ENCODE results near the gene PRDM16.

The PRDM16 gene

DNA sequence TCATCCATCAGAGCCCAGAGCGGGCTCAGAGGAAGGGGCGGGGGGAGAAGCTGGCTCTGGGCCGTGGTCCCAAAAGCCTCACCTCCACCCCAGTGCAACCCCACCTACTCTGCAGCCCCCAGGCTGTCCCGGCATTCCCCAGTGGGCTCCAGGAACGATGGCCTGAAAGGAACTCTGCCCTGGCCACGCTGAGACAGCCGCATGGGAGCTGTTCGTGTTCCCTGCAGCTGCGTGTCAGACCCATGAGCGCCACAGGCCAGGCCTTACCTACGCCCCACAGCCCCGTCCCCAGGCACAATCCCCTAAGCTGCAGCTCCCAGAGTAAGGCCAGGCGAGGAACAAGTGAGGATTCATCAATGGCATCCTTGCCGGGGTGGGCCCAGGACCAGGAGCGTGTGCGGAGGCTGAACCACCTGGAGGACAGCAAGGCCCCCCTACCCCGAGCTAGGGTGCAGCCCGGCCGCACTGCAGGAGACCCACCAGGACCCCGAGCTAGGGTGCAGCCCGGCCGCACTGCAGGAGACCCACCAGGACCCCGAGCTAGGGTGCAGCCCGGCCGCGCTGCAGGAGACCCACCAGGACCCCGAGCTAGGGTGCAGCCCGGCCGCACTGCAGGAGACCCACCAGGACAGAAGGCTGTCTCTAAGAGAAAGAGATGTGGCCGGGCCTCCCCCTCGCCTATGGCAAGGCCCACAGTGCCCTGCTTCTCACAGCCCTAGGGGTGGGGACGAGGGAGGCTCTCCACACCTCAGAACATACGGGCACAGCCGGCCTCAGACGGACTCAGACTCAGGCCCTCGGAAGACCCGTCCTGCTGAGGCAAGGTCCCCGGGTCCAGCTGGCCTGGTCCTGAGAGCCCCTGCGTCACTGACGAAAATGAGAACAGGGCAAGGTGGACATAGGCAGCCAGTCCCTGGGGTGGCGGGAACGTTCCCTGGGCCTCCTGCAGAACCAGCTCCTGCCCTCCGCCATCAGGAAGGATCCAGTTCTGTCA is 359.0 kb downstream of the PRDM16 start:
- no peak for ATAC-seq (replicated peaks)
- Mint-ChIP-seq H3K4me3 (no peak overlapping the region), H3K36me3 (no peaks in the 10 kb centered on the region), H3K4me1 (peaks cover 0 to 4% of the 10 kb centered on the region in 2 donors), H3K27ac (no peak overlapping the region), H3K9me3 (no peaks in the 10 kb centered on the region), H3K27me3 (peaks cover 5 to 17% of the 10 kb centered on the region in 2 donors)
- DNase-seq, result no peak

DNA sequence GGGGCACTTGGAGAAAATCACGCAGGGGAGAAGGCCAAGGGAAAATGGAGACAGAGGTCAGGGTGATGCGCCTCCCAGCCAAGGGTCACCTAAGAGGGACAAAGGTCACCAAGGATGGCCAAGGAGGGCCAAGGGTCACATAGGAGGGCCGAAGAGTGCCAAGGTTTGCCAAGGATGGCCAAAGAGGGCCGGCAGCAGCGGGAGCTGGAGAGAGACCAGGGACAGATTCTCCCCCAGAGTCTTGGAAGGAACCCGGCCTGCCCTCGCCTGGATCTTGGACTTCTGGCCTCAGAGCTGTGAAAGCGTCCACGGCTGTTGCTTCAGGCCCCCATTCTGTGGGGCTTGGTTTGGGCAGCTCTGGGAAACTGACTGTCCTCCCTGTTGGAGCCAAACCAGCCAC is 359.9 kb downstream of the PRDM16 start:
- ATAC-seq (replicated peaks), result no peak
- H3K27me3 Mint-ChIP-seq, result peaks cover 5 to 14% of the 10 kb centered on the region in 2 donors
- no peaks in the 10 kb centered on the region for H3K9me3 Mint-ChIP-seq
- no peak overlapping the region for H3K27ac Mint-ChIP-seq
- H3K4me1 Mint-ChIP-seq, result peaks cover 0 to 4% of the 10 kb centered on the region in 2 donors
- H3K36me3 Mint-ChIP-seq, result no peaks in the 10 kb centered on the region
- no peak overlapping the region for H3K4me3 Mint-ChIP-seq
- no peak for DNase-seq

DNA sequence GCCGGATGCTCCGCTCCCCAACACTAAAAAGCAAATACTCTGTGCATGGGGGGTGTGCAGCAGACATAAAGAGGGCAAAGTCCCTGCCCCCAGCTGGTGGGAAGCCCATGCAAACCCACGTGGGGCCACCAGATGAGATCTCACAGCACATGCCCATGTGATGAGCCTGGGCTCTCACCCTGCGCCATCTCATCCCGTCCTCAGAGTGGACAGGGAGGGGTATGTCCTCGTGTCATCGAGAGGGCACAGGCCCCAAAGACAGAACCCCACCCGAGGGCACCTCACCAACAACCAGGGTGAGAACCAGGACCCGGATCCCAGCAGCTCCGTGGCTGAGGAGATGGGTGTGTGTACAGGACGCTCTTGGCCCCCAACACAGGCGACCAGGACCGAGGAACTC is 360.3 kb downstream of the PRDM16 start:
- H3K36me3 Mint-ChIP-seq, result no peaks in the 10 kb centered on the region

DNA sequence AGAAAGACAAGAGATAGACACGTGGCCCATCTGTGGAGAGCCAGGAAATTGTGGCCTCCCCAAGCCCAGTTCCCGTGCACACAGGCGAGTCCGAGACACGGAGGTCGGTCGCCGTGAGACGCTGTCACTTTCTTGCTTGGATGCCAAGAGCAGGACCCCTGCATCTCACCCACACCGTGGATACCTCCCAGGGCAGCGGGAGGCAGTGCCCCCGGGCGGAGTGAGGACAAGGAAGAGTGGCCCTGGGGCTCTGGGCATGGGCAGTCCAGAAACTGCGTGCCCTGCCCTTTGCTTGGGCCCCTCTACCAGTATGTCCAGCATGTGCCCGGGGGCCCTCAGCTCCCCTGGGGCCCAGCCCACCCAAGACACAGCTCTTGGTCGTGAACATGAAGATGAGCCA is 360.8 kb downstream of the PRDM16 start:
- H3K27me3 Mint-ChIP-seq, result peaks cover 0 to 6% of the 10 kb centered on the region in 2 donors
- no peak for ATAC-seq (replicated peaks)
- no peaks in the 10 kb centered on the region for H3K9me3 Mint-ChIP-seq

More for the DNA sequence above, 360.3 kb downstream of the PRDM16 start:
- H3K9me3 Mint-ChIP-seq, result no peaks in the 10 kb centered on the region
- no peak overlapping the region for H3K27ac Mint-ChIP-seq
- H3K4me1 Mint-ChIP-seq, result peaks cover 0 to 1% of the 10 kb centered on the region in 2 donors
- ATAC-seq (replicated peaks) (no peak), DNase-seq (no peak)
- H3K4me3 Mint-ChIP-seq, result no peak overlapping the region
- peaks cover 2 to 10% of the 10 kb centered on the region in 2 donors for H3K27me3 Mint-ChIP-seq

DNA sequence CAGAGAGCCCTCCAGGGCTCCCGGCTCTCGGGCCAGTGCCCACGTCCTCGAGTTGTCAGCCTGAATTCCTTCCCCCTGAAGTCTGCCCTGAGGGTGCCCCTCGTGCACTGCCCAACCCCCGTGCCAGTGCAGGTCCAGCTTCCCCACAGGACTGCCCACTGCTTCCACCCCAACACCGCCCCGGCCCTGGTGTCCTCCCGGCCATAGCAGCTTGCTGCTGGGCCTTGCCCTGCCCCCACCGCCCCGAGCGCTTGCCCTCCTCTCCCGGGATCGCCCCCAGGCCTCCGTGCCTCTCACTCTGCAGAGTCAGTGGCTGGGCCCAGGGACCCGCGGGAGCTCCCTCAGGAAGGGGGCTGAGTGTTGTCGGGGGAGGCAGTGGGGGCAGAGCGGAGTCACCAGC is 361.4 kb downstream of the PRDM16 start:
- Mint-ChIP-seq H3K4me3 (no peak overlapping the region), H3K4me1 (no peaks in the 10 kb centered on the region), H3K36me3 (no peaks in the 10 kb centered on the region), H3K27me3 (peaks cover 0 to 5% of the 10 kb centered on the region in 2 donors), H3K9me3 (no peaks in the 10 kb centered on the region), H3K27ac (no peak overlapping the region)
- DNase-seq, result no peak
- ATAC-seq (replicated peaks), result no peak

More for the DNA sequence above, 360.8 kb downstream of the PRDM16 start:
- no peak overlapping the region for H3K4me3 Mint-ChIP-seq
- H3K27ac Mint-ChIP-seq, result no peak overlapping the region
- no peaks in the 10 kb centered on the region for H3K4me1 Mint-ChIP-seq
- H3K36me3 Mint-ChIP-seq, result no peaks in the 10 kb centered on the region
- no peak for DNase-seq

DNA sequence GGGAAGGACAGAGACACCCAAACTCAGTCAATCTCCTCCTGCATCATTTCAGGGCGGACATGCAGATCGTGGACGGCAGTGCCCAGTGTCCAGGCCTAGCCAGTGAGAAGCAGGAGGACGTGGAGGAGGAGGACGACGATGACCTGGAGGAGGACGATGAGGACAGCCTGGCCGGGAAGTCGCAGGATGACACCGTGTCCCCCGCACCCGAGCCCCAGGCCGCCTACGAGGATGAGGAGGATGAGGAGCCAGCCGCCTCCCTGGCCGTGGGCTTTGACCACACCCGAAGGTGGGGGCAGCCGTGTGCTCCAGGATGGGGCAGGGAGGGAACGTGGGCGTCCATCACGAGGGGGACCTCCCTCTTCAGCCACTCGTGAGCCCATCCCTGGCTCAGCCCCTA is 361.8 kb downstream of the PRDM16 start:
- ATAC-seq (replicated peaks), result no peak
- H3K27ac Mint-ChIP-seq, result no peak overlapping the region
- no peak for DNase-seq
- H3K36me3 Mint-ChIP-seq, result no peaks in the 10 kb centered on the region
- no peak overlapping the region for H3K4me3 Mint-ChIP-seq
- no peaks in the 10 kb centered on the region for H3K9me3 Mint-ChIP-seq
- peaks cover 0 to 5% of the 10 kb centered on the region in 2 donors for H3K27me3 Mint-ChIP-seq
- H3K4me1 Mint-ChIP-seq, result no peaks in the 10 kb centered on the region

DNA sequence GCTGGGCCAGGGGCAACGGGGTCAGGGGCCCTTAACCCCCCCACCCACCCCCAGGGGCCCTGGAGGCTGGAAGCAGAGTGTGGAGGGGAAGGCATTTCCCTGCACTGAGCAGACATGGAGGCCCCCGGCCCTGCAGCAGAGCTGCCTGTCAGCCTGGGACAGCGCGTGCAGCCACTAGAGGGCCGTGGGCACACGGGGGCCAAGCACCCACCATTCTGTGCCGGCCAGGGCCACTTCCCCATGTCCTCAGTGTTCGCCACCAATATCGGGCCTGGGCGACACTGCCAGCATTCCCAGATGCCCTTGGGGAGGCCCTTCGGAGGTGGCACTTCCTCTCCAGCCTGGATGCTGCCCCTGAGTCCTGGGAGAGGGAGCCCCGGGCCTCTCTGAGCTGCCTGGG is 362.3 kb downstream of the PRDM16 start:
- no peak for DNase-seq
- Mint-ChIP-seq H3K27me3 (peaks cover 0 to 5% of the 10 kb centered on the region in 2 donors), H3K36me3 (no peaks in the 10 kb centered on the region), H3K4me3 (no peak overlapping the region), H3K9me3 (no peaks in the 10 kb centered on the region), H3K4me1 (no peaks in the 10 kb centered on the region), H3K27ac (no peak overlapping the region)
- peak; percentile 54 to 72 for ATAC-seq (replicated peaks)

DNA sequence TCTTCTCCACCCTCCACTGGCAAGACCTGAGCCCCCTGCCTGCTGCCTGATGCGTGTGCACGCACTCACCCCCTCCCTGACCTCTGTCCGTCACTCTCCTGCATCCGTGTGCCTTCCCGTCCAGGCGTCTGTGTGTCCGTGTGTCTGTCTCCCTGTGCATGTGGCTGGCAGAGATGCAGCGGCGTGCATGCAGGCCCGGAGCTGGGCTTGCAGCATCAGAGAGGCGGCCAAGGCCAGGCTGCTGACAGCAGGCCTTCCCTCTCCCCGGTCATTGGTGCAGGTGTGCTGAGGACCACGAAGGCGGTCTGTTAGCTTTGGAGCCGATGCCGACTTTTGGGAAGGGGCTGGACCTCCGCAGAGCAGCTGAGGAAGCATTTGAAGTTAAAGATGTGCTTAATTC is 362.7 kb downstream of the PRDM16 start:
- Mint-ChIP-seq H3K4me1 (no peaks in the 10 kb centered on the region), H3K36me3 (no peaks in the 10 kb centered on the region), H3K27me3 (peaks cover 0 to 5% of the 10 kb centered on the region in 2 donors), H3K4me3 (no peak overlapping the region), H3K27ac (no peak overlapping the region), H3K9me3 (no peaks in the 10 kb centered on the region)
- DNase-seq, result no peak
- no peak for ATAC-seq (replicated peaks)

DNA sequence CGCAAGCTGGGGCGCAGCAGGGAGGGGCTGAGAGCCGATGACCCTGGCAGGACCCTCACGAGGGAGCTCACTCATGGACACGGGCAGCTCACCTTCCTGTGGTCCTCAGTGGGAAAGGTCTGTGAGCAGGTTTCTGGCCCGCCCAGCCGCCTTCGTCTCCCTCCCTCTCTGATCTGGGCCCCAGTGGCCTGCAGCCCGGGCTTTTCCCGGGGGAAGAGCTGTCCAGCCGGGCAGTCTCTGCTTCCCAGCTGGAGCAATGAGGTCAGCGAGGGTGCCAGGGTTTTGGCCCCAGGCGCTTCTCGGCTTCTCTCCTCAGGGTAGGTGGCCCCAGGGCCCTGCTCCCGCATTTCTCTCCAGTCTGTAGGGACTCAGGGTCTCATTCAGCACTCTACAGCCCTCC is 363.3 kb downstream of the PRDM16 start:
- peaks cover 2 to 5% of the 10 kb centered on the region in 2 donors for H3K27me3 Mint-ChIP-seq
- no peak for DNase-seq
- no peaks in the 10 kb centered on the region for H3K9me3 Mint-ChIP-seq
- no peaks in the 10 kb centered on the region for H3K4me1 Mint-ChIP-seq
- H3K4me3 Mint-ChIP-seq, result no peak overlapping the region
- H3K27ac Mint-ChIP-seq, result no peak overlapping the region
- ATAC-seq (replicated peaks), result no peak
- no peaks in the 10 kb centered on the region for H3K36me3 Mint-ChIP-seq

DNA sequence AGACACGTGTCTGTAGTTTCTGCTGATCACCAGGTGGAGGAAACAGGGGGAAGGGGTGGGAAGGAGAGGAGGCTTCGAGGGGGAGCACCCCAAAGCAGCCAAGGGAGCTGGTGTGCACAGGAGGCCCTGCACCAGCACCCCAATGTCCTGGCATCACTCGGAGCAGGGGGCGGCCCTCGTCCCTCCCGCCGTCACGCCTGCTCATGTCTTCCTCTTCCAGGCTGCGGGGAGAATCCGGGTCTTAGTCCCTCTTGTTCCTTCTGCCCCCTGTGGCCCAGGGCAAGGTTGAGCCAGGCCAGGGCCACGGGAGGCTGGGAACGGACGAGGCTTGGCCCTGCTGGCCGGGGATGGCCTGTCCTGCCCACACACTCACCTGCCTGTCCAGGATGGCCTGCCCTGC is 364.1 kb downstream of the PRDM16 start:
- ATAC-seq (replicated peaks), result no peak
- H3K36me3 Mint-ChIP-seq, result no peaks in the 10 kb centered on the region
- no peak overlapping the region for H3K4me3 Mint-ChIP-seq
- H3K9me3 Mint-ChIP-seq, result no peaks in the 10 kb centered on the region
- no peak for DNase-seq
- H3K4me1 Mint-ChIP-seq, result no peaks in the 10 kb centered on the region
- no peak overlapping the region for H3K27ac Mint-ChIP-seq
- H3K27me3 Mint-ChIP-seq, result peaks cover 4 to 5% of the 10 kb centered on the region in 2 donors

DNA sequence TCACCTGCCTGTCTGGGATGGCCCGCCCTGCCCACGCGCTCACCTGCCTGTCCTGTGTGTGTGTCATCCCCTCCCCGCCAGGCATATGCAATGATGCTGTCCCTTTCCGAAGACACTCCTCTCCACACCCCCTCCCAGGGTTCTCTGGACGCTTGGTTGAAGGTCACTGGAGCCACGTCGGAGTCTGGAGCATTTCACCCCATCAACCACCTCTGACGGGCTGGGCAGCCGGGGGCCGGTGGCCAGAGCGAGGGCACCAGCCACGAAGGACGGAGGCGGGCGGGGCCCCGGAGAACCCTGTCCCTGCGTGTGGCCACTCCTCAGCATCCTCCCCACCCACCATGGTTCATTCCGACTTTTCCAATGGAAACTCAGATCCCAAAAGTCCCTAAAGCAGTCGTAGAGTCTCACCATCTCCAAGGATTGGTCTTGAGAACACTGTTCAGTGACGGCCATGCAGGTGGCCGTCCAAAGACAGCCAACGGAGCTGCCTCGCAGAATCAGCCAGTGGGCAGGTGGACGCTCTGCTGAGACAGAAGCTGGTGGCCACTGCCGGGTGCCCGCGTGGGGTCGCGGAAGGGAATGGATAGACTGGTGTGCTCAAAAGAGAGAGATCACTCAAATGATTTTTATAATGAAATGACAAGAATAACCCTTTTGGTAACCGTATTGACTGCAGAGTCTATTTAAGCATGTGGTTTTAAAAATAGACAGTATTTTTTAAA is 364.8 kb downstream of the PRDM16 start:
- H3K27me3 Mint-ChIP-seq, result peaks cover 4 to 5% of the 10 kb centered on the region in 2 donors
- H3K36me3 Mint-ChIP-seq, result no peaks in the 10 kb centered on the region
- H3K4me3 Mint-ChIP-seq, result no peak overlapping the region
- no peaks in the 10 kb centered on the region for H3K9me3 Mint-ChIP-seq
- H3K4me1 Mint-ChIP-seq, result no peaks in the 10 kb centered on the region
- no peak for ATAC-seq (replicated peaks)
- no peak overlapping the region for H3K27ac Mint-ChIP-seq
- DNase-seq, result no peak

DNA sequence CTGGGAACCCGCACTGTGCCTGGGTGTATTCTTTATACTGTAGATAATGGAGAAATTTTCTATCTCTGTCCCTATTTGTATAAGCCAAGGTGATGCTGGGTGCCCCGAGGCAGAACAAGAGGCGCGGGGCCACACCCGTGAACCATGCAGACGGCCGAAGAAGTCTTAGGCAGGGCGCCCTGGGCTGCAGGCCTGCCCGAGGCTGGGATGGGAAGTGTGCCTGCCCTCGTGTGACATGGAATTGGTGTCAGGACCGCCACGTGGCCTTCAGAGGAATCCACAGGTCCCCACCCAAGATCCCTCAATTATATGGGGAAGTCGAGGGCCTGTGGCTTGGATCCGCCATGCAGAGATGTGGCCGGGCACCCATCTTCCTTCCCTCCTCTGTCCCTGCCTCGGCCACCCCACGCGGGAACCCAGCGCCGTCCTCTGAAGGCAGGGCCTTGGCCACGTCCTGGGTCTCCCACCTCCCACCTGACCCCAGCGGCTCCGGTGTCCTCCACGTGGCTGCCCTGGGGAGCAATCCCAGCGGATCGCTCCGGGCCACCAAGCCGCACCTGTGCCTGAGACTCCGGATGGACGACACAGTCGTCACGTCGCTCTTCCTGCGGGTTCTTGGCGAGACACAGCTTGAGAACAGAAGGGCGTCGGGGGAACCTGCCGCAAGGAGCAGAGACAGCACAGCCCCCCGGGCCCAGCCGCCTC is 365.6 kb downstream of the PRDM16 start:
- H3K27me3 Mint-ChIP-seq, result peaks cover 4 to 5% of the 10 kb centered on the region in 2 donors
- H3K36me3 Mint-ChIP-seq, result no peaks in the 10 kb centered on the region
- H3K4me1 Mint-ChIP-seq, result no peaks in the 10 kb centered on the region
- DNase-seq, result no peak
- H3K27ac Mint-ChIP-seq, result no peak overlapping the region
- no peak overlapping the region for H3K4me3 Mint-ChIP-seq
- H3K9me3 Mint-ChIP-seq, result no peaks in the 10 kb centered on the region
- no peak for ATAC-seq (replicated peaks)

DNA sequence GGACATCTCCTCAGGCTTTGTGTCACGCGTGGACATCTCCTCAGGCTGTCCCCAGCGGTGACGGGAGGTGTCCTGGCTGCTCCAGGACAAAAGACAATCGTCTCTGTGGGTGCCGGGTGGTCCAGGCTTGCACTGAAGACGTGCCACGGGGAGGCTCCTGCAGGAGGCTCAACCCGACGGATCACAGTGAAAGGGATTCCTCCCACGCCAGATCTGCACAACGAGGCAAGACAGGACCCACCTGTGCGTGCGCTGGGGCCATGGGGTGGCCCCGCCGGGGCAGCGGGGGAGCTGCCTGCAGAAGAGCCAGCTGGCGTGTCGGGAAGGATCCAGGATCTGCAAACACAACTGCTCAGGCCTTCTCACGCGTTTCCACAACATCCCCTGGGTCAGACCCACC is 366.7 kb downstream of the PRDM16 start:
- Mint-ChIP-seq H3K27ac (no peak overlapping the region), H3K4me1 (no peaks in the 10 kb centered on the region), H3K9me3 (no peaks in the 10 kb centered on the region), H3K27me3 (peaks cover 11% of the 10 kb centered on the region in 2 donors), H3K4me3 (no peak overlapping the region), H3K36me3 (no peaks in the 10 kb centered on the region)
- ATAC-seq (replicated peaks) (no peak), DNase-seq (no peak)

DNA sequence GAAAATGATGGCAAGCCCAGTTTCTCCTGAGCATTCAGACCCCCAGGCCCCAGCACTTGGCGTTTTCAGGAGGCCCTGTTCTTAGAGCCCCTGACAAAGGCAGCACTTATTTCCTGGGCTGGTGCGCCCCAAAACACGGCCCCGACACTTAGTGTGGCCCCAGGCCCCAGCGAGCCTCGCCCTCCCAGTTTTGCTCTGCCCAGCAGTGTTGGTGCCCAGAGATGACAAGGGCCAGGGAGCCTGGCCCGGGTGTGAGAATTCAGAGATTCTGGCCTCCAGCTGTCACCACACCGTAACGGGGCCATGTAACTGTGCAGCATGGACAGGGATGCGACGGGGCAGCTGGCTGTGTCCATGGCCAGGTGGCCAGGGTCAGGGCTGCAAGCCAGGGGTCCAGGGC is 367.4 kb downstream of the PRDM16 start:
- Mint-ChIP-seq H3K9me3 (no peaks in the 10 kb centered on the region), H3K27me3 (peaks cover 11 to 19% of the 10 kb centered on the region in 2 donors), H3K4me3 (no peak overlapping the region), H3K27ac (no peak overlapping the region), H3K4me1 (no peaks in the 10 kb centered on the region), H3K36me3 (no peaks in the 10 kb centered on the region)
- no peak for ATAC-seq (replicated peaks)
- DNase-seq, result no peak

All from stimulated activated naive B cell treated with anti-CD40 and anti-IgM and Interleukin-4, amounts not matched to agents 10 μg/mL and 1 μg/mL and 100 μg/mL, for 72 hours (primary cell).